IPS-NIHi7 (cell line): ENCODE measurements around the gene PIGU.
"Not testable (repeated sequence)": the region's sequence is repeated elsewhere in the genome, so short reads cannot be mapped to it uniquely, and the experiment has no call there.

Experiments
- DNase-seq: peaks from one replicate; pipeline ENCODE4 v3.0.0; 2012; ENCODE audit warnings: mixed read lengths; ENCODE audit errors: extremely low spot score

PIGU gene

GRCh38 chr20:34621383-34622367 is 55.2 kb downstream of the PIGU start:
- DNase-seq: no peak

- DNase-seq: no peak
Measured at GRCh38 chr20:34621036-34621343, 55.9 kb downstream of the PIGU start.

- DNase-seq: no peak
Measured at GRCh38 chr20:34618676-34619075, 58.2 kb downstream of the PIGU start.

GRCh38 chr20:34616913-34617312 is 60.0 kb downstream of the PIGU start:
- not testable (repeated sequence) for DNase-seq

- DNase-seq: no peak
Measured at GRCh38 chr20:34615477-34615876, 61.4 kb downstream of the PIGU start.

GRCh38 chr20:34611976-34612375 is 64.9 kb downstream of the PIGU start:
- not testable (repeated sequence) for DNase-seq

- DNase-seq: no peak
Measured at GRCh38 chr20:34607066-34607465, 69.8 kb downstream of the PIGU start.

- no peak for DNase-seq
Measured at GRCh38 chr20:34604980-34605788, 71.7 kb downstream of the PIGU start.

GRCh38 chr20:34600892-34601653 is 75.8 kb downstream of the PIGU start:
- DNase-seq: no peak

GRCh38 chr20:34595377-34596184 is 81.3 kb downstream of the PIGU start:
- DNase-seq: no peak

- DNase-seq: no peak
Measured at GRCh38 chr20:34586488-34587163, 90.3 kb downstream of the PIGU start.

- DNase-seq: no peak
Measured at GRCh38 chr20:34585019-34585418, 91.9 kb downstream of the PIGU start.

GRCh38 chr20:34583544-34583943 is 93.3 kb downstream of the PIGU start:
- no peak for DNase-seq

GRCh38 chr20:34582911-34583310 is 94.0 kb downstream of the PIGU start:
- no peak for DNase-seq

GRCh38 chr20:34582221-34582620 is 94.7 kb downstream of the PIGU start:
- DNase-seq: no peak

- DNase-seq: no peak
Measured at GRCh38 chr20:34581341-34582184, 95.3 kb downstream of the PIGU start.

GRCh38 chr20:34579979-34580940 is 96.6 kb downstream of the PIGU start:
- no peak for DNase-seq

GRCh38 chr20:34579191-34579978 is 97.5 kb downstream of the PIGU start:
- DNase-seq: no peak
